Tibial artery (tissue), 4 donors: Measurements from ENCODE around the gene EXO1.

Experiments used
- DNase-seq, 2 donors: peaks; one replicate each; pipeline ENCODE4 v3.0.0-alpha.2; 2019
- H3K27ac ChIP-seq, 2 donors: fragments of 200-600 bp; sonication (generic) in 1 of 2; 1 replicate in 1 of 2; 2 replicates in 1 of 2; pipeline ENCODE4 v1.5.1; 2018 to 2019; ENCODE audit warnings: mild to moderate bottlenecking in 1 of 2
- H3K27me3 ChIP-seq, 2 donors: fragments of 200-600 bp; sonication (generic) in 1 of 2; one replicate each; pipeline versions ENCODE4 v1.5.1 to v1.6.0; 2016 to 2019
- H3K36me3 ChIP-seq, 3 donors: fragments of 200-600 bp; sonication (generic) in 2 of 3; one replicate each; pipeline ENCODE4 v1.5.1; 2016 to 2019; ENCODE audit warnings: mild to moderate bottlenecking in 2 of 3
- H3K4me1 ChIP-seq, 4 donors: fragments of 200-600 bp; sonication (generic) in 2 of 4; 1 replicate in 3 of 4; 2 replicates in 1 of 4; pipeline ENCODE4 v1.5.1; 2016 to 2019
- H3K4me3 ChIP-seq, 2 donors: fragments of 200-600 bp; sonication (generic) in 1 of 2; 1 replicate in 1 of 2; 2 replicates in 1 of 2; pipeline ENCODE4 v1.5.1; 2018 to 2019; ENCODE audit warnings: mild to moderate bottlenecking in 2 of 2
- H3K9me3 ChIP-seq, 3 donors: fragments of 200-600 bp; sonication (generic) in 1 of 3; one replicate each; pipeline ENCODE4 v1.5.1; 2016 to 2019
- CTCF ChIP-seq, 2 experiments: fragments of 200-600 bp in 1 of 2; fragments of 450-650 bp in 1 of 2; IDR thresholded peaks; one replicate each; pipeline ENCODE4 v1.5.1; 2017 to 2019; ENCODE audit warnings: antibody characterized with exemption in 2 of 2, mild to moderate bottlenecking in 1 of 2, moderate library complexity in 1 of 2
- intact Hi-C: fragments of 100-400 bp; cut with DNase I; formaldehyde crosslinking; loops from one replicate; pipeline ENCODE4 v1.15.0; 2023; ENCODE audit warnings: low total_unique reads

EXO1 gene

GRCh38 chr1:241810769-241811405 lies 37.1 kb upstream of the EXO1 start:
- TF ChIP-seq CTCF (IDR thresholded peaks at IDR 0.05), result no peak
- no peak overlapping the region for H3K27ac ChIP-seq
- no peaks in the 10 kb centered on the region for H3K27me3 ChIP-seq
- H3K4me3 ChIP-seq, result no peak overlapping the region
- H3K9me3 ChIP-seq, result no peaks in the 10 kb centered on the region
- H3K36me3 ChIP-seq, result no peaks in the 10 kb centered on the region
- no peaks in the 10 kb centered on the region for H3K4me1 ChIP-seq
- intact Hi-C loops, result no loop called here
- no peak for DNase-seq

GRCh38 chr1:241813768-241814320 lies 34.2 kb upstream of the EXO1 start:
- H3K4me3 ChIP-seq, result no peak overlapping the region
- intact Hi-C loops, result no loop called here
- H3K4me1 ChIP-seq, result peaks cover 0 to 7% (median 0%) of the 10 kb centered on the region in 4 donors
- H3K9me3 ChIP-seq, result no peaks in the 10 kb centered on the region
- no peak for DNase-seq
- H3K27me3 ChIP-seq, result no peaks in the 10 kb centered on the region
- no peak for TF ChIP-seq CTCF (IDR thresholded peaks at IDR 0.05)
- H3K27ac ChIP-seq, result no peak overlapping the region
- no peaks in the 10 kb centered on the region for H3K36me3 ChIP-seq

- Histone ChIP-seq H3K36me3 (no peaks in the 10 kb centered on the region), H3K27ac (no peak overlapping the region), H3K27me3 (no peaks in the 10 kb centered on the region), H3K4me3 (no peak overlapping the region), H3K9me3 (no peaks in the 10 kb centered on the region), H3K4me1 (peaks cover 0 to 7% (median 0%) of the 10 kb centered on the region in 4 donors)
- TF ChIP-seq CTCF (IDR thresholded peaks at IDR 0.05), result no peak
- intact Hi-C loops, result no loop called here
- no peak for DNase-seq
Observed at GRCh38 chr1:241816008-241816407, 32.0 kb upstream of the EXO1 start.

- no peak overlapping the region for H3K27ac ChIP-seq
- H3K4me3 ChIP-seq, result no peak overlapping the region
- H3K27me3 ChIP-seq, result no peaks in the 10 kb centered on the region
- no peaks in the 10 kb centered on the region for H3K9me3 ChIP-seq
- peaks cover 0 to 7% (median 0%) of the 10 kb centered on the region in 4 donors for H3K4me1 ChIP-seq
- no peak for DNase-seq
- intact Hi-C loops, result no loop called here
- no peak for TF ChIP-seq CTCF (IDR thresholded peaks at IDR 0.05)
- H3K36me3 ChIP-seq, result no peaks in the 10 kb centered on the region
Observed at GRCh38 chr1:241817331-241817792, 30.6 kb upstream of the EXO1 start.

- no peak for DNase-seq
- H3K9me3 ChIP-seq, result no peaks in the 10 kb centered on the region
- peaks cover 0 to 7% (median 0%) of the 10 kb centered on the region in 4 donors for H3K4me1 ChIP-seq
- H3K4me3 ChIP-seq, result no peak overlapping the region
- no peak overlapping the region for H3K27ac ChIP-seq
- H3K27me3 ChIP-seq, result no peaks in the 10 kb centered on the region
- H3K36me3 ChIP-seq, result no peaks in the 10 kb centered on the region
- TF ChIP-seq CTCF (IDR thresholded peaks at IDR 0.05), result no peak
- intact Hi-C loops, result no loop called here
Observed at GRCh38 chr1:241817956-241818612, 29.9 kb upstream of the EXO1 start.
